GM12872 (cell line): ENCODE data around the gene RIPK3.

Experiments
- CTCF ChIP-seq: IDR thresholded peaks from 3 replicates; pipeline ENCODE4 v1.5.1; 2011; ENCODE audit warnings: low read depth, mild to moderate bottlenecking, low read length, moderate library complexity; ENCODE audit not compliant: insufficient read depth

Gene RIPK3

GRCh38 chr14:24348186-24348585 lies 8.4 kb upstream of the RIPK3 start:
- no peak for TF ChIP-seq CTCF

GRCh38 chr14:24347134-24347533 lies 7.3 kb upstream of the RIPK3 start:
- no peak for TF ChIP-seq CTCF

- no peak for TF ChIP-seq CTCF
Observed at GRCh38 chr14:24343795-24344660, 4.2 kb upstream of the RIPK3 start.

GRCh38 chr14:24342889-24343288 lies 3.1 kb upstream of the RIPK3 start:
- no peak for TF ChIP-seq CTCF

- TF ChIP-seq CTCF = no peak
Observed at GRCh38 chr14:24340606-24341005, 815 bp upstream of the RIPK3 start.

GRCh38 chr14:24338843-24339242 lies 948 bp downstream of the RIPK3 start:
- no peak for TF ChIP-seq CTCF

- TF ChIP-seq CTCF = no peak
Observed at GRCh38 chr14:24337824-24338175, 2.0 kb downstream of the RIPK3 start.
